HG03025 (cell line): ENCODE results near the gene COL19A1.
"Not testable (repeated sequence)": the region's sequence is repeated elsewhere in the genome, so short reads cannot be mapped to it uniquely, and the experiment has no call there.

Source experiments
- ATAC-seq: cut with Tn5 transposase; IDR thresholded peaks from one replicate; pipeline ENCODE4 v1.9.1; 2021; ENCODE audit warnings: mild to moderate bottlenecking, moderate library complexity; ENCODE audit not compliant: unreplicated experiment, low FRiP score

Gene COL19A1

DNA sequence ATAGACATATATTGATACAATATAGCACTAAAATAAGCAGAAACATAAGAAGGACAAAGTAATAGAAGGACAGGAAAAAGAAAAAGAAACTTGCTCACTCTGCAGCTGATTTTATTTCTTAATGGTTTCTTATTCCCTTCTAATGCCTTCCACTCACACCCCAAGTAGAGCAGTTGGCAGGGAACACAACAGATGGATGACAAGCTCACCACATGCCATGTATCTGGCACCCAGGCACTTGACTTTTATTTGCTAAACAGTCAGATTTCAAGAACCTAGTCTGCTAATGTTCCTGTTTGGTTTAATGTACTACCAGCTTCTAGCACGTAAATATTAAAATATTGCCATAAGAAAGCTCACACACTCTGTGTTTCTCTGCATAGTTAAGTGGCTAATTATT, 87.1 kb downstream of the COL19A1 start:
- no peak for ATAC-seq

DNA sequence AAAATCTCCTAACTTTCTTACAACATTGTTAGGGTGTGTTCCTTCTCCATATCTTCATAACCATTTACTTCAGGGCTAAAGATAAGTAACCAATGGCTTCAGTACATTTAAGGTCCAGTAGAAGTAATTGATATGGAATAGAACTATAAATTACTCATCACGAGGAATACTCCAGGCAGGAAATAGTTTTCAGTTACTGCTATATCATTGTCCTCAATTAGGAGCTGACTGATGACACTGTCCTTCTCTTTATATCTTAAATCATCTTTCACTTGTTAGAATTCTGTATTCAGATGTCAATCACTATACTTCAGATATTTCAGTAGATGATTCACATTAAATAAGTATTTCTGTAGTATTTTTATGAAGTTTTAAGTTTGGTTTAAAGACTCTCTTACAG, 88.4 kb downstream of the COL19A1 start:
- ATAC-seq = no peak

DNA sequence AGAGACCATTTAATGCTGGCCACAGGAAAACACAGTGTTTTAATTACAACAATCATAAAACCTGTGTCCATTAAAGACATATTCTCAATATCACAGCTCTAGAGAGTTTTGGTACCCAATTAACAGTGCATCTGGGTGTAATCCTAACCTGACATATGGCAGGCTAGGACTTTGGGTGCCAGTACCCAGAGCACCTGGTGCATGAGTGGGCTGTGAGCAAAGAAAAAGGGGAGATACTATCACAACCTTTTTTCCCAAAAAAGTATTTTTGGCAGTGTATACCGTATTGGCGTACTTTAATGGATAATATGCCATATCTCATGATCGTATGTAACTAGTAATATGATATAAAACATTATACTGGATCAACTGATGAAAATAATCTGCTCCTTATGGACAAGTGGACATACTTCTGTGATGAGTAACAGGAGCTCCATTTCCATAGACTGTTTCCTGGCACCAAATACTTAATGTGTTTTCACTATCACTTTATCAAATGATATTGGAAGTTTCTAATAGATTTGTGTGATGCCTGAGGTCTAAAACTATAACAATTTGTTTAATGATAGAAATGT, 91.7 kb downstream of the COL19A1 start:
- ATAC-seq = no peak

DNA sequence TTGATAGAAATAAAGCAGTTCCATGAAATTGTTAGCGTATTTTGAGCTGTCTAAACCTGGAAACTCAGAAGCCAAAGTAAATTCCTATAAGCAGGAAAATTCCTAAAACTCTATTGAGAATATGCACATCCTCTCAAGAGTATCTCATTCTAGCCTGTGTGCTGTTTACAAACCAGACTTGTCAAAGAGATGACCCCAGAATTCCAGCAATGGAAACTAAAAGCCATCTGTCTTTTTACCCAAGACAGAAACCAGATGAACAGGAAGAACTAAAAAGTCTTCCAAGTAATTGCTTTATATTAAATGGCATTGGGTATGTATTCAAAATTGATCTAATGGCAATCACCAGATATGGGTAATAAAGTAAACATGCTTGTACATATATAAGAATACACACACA, 92.6 kb downstream of the COL19A1 start:
- ATAC-seq = no peak

DNA sequence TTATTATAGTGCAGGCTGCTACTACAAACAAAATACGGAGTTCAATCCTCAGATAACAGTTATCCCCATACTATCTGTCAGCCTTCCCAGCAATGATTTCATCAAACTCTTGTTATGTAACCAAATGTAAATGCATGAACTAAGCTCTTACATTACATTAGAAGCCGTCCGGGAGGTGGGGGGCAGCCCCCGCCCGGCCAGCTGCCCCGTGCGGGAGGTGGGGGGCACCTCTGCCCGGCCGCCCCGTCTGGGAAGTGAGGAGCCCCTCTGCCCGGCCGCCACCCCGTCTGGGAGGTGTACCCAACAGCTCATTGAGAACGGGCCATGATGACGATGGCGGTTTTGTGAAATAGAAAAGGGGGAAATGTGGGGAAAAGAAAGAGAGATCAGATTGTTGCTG, 99.6 kb downstream of the COL19A1 start:
- not testable (repeated sequence) for ATAC-seq

DNA sequence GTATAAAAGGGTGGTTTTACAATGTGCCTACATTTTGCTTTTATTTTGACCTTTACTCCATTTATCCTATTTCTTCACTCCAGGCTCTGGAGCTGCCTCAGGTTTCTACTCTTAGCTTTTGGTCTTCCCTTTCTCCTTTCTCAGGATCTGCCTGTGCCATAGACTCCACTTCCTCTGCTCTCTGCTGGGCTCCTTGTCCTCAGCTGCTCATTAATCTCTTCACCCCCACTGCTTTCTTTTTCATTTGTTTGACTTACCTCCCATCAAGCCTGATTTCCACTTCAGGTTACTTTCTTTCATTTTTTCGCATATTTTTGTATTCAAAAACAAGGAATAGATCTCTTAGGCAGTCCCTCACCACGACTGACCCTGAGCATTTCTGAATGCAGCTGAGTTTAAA, 106.8 kb downstream of the COL19A1 start:
- ATAC-seq = no peak

DNA sequence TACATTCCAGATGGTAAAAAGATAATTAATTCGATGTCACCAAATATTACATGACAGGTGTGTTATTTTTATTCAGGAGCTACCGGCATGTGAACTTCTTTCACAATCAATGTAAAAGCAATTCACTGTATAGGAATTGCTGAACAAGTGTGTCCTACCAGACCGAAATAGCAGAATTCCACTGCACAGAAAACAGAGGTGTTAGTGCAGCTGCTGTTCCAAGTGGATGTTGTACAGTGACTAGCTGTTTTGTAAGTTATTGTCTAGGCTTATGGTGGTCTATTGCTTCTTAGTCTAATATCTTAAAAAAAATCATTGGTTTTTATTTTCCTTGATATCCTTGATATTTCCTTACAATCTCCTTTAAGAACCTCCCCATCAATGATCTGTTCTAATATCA, 107.4 kb downstream of the COL19A1 start:
- ATAC-seq = no peak

DNA sequence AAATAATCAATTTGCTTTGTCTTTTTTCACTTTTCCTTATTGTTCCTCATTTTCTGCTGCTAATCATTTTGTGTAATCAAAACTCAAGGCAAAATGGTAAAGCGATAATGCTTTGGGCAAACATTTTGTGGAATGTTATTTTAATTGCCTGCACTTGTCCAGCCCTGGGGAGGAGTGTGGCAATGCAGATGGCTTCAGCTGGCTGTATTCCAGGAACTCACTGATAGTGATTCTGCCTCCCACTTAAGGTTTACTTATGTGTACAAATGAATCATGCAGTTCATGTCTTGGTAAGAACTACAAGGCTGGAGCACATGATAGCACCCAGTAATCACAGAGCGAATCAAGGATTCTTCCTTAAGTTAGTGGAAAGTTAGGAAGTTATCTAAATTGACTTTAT, 107.8 kb downstream of the COL19A1 start:
- ATAC-seq = no peak

DNA sequence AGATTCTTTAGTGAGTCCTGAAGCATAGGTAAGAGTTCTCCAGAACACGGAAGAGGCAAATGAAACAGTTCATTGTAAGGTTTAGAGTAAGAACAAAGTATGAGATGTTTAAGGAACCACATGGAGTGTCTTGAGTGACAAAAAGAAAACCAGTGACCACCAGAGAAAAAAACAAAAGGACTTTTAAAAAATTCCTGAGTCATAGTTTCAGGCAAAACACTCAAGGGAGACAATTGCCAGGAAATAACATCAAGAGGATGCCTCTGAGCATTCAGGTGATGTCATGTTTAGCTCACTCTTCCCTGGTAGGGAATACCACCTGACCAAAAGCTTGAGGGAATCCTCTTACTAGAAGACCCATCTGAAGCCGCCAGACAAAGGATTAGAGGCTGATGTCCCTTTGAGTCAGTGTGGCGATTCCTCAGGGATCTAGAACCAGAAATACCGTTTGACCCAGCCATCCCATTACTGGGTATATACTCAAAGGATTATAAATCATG, 110.3 kb downstream of the COL19A1 start:
- ATAC-seq = no peak

DNA sequence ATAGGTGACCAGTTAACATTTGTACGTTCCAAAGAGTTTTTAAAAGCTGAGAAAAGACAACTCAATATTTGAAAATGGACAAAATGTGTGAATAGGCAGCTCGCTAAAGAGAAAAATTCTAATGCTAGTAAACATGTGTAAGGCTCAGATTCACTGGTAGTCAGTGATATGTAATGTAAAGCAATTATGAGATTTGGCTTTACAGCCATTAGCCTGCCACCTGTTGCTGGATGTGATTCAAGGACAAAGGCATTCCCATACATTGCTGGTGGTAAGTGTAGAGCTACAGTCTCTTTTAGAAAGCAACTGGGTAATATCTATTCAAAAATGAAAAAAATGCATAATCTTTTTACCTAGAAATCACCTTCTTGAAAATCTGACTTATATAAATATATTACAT, 114.3 kb downstream of the COL19A1 start:
- ATAC-seq = no peak

DNA sequence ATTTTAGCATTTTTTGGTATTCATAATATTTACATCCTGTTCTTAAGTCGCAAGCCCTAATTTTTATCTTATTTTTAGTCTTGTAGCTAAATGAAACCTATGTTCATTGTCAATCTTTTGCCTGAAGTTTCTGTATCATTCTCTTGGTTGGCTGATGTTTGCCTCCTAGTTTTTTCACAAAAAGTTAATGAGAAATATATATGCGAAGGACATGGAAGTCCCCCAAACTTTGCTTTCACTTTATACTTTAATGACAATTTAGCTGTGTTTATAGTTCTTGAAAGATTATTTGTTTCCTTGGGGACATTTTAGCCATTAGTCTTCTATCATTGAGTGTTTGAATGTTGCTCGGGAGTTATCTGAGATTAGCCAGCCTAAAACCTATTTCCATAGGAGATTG, 118.2 kb downstream of the COL19A1 start:
- no peak for ATAC-seq

DNA sequence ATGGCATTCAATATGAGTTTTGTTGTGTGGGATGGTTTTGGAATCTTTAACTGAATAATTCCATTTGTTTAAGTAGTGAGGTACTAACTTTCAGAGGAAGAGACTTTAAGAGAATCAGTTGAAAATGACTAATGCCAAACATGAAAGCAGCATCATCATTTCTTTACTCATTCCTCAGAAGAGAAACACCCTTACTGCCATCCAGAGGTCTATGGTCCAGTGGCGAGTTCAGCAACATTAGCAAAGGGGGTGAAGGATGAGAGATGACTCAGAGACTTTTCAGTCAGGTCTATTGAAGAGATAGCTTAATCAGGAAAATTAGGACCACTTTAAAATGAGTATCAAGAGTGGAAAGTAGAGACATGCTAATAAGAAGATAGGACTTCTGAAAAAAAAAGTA, 118.8 kb downstream of the COL19A1 start:
- ATAC-seq = no peak

DNA sequence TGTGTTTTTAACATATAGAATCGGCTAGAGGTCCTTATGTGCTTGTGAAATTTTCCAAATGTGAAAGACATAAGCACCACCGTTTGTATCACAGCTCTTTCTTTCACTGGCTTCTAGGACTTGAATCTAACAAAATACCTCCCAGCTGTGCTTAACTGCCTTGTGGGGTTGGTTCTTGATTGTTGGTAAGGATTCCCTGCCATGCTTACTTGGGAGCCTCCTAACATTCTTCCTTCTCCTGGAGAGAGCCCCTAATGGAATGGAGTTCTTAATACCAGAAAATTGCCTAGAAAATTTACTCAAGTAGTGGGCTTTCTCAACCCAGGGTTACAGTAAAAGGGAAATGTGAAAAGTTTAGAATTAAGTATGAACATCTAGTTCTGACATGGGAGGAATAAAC, 121.2 kb downstream of the COL19A1 start:
- ATAC-seq = no peak

DNA sequence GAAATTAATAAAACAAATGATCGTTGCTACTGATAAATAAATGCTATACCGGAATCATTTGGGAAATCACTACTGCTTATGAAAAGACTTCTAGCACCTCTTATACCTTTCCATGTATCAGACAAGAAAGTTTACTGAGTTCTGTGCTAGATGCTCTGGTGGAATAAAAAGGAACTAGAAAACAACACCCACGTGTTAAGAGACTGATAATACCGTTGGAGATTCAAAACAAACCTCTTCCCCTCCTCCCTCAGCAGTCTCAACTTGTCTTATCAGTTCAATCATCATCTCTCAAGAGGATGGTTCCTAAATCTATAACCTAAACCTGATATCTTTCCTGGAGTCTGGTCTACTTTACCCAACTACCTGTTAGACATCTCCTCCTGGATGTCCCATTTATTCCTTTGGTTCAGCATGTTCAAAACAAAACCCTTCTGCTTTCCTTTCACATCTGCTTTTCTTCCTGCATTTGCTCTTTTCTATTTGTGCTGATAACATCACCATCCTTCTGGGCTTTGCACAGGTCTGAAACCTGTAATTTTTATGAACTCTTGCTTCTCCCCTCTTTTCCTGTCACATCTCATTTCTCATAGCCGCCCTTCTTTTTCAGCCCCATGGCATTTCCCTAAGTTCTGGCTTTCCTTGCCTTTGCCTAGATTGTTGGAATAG, 122.2 kb downstream of the COL19A1 start:
- ATAC-seq = no peak

DNA sequence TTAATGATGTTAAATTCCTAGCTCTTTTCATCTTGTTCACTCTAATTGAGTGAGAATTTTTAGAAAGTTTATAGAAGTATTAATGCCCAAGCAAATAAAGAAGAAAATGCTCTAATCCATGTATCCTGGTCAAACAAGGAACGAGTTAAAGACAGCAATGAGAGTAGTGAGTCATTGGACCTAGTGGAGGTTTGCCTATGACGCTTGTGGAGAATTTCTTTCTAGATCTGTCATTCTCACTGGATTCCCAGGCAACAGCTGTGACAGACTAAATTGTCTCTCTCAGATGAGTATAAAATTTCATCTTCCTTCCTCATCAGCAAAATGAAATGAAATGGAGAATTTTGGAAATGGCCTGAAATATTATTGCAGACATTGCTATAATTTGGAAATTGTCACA, 127.9 kb downstream of the COL19A1 start:
- no peak for ATAC-seq

DNA sequence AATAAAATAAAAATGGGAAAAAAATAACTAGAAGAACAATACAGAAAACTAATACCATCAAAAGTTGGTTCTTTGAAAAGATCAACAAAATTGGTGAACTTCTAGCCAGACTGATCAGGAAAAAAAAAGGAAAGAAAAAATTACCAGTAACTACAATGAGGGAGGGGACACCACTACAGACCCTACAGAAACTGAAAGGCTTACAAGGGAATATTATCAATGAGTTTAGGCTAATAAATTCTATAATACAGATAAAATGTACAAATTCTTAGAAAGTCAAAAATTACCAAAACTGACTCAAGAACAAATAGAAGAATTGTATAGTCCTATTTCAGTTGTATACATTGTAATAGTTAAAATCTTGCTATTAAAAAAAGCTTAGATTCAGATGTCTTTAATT, 141.8 kb downstream of the COL19A1 start:
- ATAC-seq = no peak

DNA sequence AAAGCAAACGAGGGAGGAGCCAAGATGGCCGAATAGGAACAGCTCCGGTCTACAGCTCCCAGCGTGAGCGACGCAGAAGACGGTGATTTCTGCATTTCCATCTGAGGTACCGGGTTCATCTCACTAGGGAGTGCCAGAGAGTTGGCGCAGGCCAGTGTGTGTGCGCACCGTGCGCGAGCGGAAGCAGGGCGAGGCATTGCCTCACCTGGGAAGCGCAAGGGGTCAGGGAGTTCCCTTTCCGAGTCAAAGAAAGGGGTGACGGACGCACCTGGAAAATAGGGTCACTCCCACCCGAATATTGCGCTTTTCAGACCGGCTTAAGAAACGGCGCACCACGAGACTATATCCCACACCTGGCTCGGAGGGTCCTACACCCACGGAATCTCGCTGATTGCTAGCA, 144.0 kb downstream of the COL19A1 start:
- not testable (repeated sequence) for ATAC-seq

DNA sequence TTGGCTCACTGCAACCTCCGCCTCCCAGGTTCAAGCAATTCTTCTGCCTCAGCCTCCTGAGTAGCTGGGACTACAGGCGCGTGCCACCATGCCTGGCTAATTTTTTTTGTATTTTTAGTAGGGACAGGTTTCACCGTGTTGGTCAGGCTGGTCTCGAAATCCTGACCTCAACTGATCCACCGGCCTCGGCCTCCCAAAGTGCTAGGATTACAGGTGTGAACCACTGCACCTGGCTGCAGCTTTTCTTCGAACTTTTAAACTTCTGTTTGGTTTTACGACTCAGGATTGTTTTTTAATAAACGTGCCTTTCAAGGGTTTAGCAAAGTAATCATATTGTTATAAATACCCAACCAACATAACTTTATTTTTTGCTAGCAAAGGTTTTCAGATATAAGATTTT, 156.8 kb downstream of the COL19A1 start:
- ATAC-seq = not testable (repeated sequence)

DNA sequence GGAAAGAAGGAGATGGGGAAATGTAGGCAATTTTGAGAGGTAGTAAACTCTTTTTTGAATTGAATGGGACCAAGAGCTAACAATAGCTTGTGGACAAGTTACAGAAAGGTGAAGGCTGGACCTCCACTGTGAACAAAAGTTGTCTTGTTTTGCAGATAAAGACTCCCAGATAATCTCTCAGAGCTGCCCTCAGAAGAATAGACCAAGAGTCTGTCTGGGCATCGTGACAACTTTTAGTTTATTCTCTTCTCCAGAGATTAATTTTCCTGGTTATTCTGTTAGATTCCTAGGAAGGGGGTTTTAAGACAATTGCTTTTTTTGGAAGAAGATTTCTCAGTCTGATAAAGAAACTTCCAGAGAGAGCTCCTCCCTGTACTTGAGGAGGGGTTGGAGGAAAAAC, 161.9 kb downstream of the COL19A1 start:
- no peak for ATAC-seq

DNA sequence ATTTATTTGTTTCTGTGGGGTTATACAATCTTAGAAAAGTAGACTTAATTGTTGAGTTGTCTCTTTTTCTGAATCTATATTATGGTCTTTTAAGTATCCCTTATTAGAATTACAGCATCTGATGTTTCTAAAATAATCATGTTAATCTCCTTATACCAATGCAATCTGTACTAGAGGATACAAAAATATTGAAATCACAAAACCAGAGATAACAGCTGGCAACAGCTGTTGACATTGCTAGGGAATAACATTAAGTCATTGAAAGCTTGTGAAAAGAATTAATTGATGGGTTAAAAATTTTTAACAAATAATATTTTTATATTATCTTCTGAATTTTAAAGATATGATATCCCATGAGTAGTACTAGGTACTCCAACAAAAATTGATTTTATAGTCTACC, 162.6 kb downstream of the COL19A1 start:
- no peak for ATAC-seq

DNA sequence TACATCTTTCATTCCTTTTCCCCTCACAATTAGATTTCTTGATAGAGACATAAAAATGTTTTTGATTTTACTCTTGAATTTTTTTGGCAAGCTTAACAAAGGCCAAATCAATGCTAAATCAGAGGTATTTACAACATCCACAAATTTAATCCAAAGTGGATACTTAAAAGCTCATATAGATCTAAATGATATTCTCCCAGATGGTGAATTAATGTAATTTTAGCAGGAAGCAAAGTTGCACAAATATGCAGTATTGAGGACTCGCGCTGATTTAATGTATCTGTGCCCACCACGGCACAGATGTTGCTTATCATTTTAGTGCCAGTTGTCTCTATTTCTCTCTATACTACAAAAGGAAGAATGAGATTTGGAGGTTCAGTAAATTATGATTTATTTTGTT, 167.4 kb downstream of the COL19A1 start:
- no peak for ATAC-seq

DNA sequence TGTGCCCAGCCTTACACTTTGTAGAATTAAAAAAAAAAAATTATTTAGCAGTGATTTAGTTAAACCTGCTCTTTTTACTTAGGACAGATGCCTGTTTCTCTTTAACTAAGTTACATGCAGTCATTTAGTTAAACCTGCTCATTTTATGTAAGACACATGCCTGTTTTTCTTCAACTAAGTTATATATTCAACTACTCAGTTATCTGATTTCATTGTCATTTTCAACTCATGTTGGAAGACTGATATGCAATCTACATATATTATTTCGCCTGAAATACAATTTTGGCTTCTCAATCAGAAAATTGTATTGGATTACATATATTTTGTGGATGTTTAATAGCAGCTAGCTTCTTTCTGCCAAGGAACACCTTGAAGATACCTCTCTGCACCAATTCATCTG, 171.1 kb downstream of the COL19A1 start:
- no peak for ATAC-seq

DNA sequence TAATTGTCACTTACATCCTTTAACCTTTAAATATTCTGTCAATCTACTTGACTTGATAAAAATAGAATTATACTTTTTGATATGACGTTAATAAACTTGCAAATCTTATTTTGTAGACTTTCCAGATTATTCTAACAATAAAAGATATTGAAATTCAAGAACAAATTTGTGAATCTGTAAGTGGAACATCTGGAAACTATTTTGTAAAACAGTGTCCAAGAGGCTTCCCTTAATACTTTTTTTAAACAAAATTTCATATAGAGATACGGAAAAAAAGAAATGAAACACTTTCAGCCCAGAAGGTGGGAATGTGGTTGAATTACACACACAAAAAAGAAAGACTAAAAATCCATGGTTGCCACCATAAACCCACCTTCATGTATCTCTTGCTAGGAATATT, 174.4 kb downstream of the COL19A1 start:
- ATAC-seq = no peak
